ENCODE measurements around the gene TRPM2. TPM values are rescaled to one million over a fixed set of nuclear protein-coding genes. Genes with fewer than 3 reads are reported as not detected.
"Not testable (repeated sequence)": the region's sequence is repeated elsewhere in the genome, so short reads cannot be mapped to it uniquely, and the experiment has no call there.

TRPM2 gene
- total RNA-seq, 1 donor from 2014 or later = 0.40 TPM

DNA sequence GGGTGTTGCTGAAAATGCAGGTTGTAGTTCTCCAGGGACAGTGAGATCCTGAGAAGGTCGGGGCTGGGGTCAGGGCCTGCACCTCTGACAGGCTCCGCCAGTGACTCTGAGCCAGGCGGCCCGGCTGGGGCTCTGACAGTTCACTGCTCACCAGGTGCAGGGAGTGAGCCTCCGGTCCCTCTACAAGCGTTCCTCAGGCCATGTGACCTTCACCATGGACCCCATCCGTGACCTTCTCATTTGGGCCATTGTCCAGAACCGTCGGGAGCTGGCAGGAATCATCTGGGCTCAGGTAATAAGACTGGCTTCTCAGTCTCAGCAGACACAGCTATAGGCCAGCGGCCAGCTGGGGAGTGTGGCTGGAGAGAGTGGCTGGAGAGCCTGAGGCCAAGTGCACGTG, 41.8 kb downstream of the TRPM2 start:
- DNase-seq (ENCODE audit: low read depth in 2 of 2) = no peak

DNA sequence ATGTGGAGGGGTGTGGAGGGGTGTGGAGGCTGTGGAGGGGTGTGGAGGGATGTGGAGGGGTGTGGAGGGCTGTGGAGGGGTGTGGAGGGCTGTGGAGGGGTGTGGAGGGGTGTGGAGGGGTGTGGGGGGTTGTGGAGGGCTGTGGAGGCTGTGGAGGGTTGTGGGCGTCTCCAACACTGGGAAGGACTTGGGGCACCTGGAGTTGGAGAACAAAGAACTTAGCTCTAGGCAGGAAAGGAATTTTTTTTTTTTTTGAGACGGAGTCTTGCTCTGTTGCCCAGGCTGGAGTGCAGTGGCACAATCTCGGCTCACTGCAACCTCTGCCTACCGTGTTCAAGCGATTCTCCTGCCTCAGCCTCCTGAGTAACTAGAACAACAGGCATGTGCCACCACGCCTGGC, 43.4 kb downstream of the TRPM2 start:
- DNase-seq (ENCODE audit: low read depth in 2 of 2) = not testable (repeated sequence)

DNA sequence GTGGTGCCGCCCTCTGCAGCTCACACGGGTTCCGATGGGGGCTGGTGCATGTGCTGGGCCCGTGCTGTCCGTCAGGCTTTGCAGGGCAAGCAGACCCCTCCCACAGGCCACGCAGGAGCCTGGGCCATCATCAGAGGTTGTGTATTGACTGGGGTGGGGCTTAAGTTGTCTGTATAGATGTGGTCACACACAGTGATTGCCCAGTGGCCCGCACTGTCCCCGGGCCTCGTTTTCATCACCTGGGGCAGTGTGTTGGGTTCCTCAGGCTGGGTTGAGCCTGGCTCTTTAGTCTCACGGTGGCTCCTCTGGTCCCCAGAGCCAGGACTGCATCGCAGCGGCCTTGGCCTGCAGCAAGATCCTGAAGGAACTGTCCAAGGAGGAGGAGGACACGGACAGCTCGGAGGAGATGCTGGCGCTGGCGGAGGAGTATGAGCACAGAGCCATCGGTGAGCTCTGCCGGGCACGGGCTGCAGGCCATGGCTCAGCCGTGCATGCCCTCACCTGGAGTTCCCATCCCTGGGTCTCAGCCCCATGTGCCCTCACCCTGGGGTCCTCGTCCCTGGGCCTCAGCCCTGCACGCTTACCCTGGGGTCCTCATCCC, 44.1 kb downstream of the TRPM2 start:
- DNase-seq (ENCODE audit: low read depth in 2 of 2) = no peak

GRCh38 chr21:44398499-44398898, 45.1 kb downstream of the TRPM2 start:
- no peak for DNase-seq (ENCODE audit: low read depth in 2 of 2)

- DNase-seq (ENCODE audit: low read depth in 2 of 2) = no peak
Observed at GRCh38 chr21:44399151-44399954, 45.9 kb downstream of the TRPM2 start.

- no peak for DNase-seq (ENCODE audit: low read depth in 2 of 2)
Observed at GRCh38 chr21:44399955-44400790, 46.8 kb downstream of the TRPM2 start.

- no peak for DNase-seq (ENCODE audit: low read depth in 2 of 2)
Observed at GRCh38 chr21:44400791-44401385, 47.5 kb downstream of the TRPM2 start.

GRCh38 chr21:44401386-44402160, 48.2 kb downstream of the TRPM2 start:
- no peak for DNase-seq (ENCODE audit: low read depth in 2 of 2)

GRCh38 chr21:44402323-44403105, 49.1 kb downstream of the TRPM2 start:
- no peak for DNase-seq (ENCODE audit: low read depth in 2 of 2)

DNA sequence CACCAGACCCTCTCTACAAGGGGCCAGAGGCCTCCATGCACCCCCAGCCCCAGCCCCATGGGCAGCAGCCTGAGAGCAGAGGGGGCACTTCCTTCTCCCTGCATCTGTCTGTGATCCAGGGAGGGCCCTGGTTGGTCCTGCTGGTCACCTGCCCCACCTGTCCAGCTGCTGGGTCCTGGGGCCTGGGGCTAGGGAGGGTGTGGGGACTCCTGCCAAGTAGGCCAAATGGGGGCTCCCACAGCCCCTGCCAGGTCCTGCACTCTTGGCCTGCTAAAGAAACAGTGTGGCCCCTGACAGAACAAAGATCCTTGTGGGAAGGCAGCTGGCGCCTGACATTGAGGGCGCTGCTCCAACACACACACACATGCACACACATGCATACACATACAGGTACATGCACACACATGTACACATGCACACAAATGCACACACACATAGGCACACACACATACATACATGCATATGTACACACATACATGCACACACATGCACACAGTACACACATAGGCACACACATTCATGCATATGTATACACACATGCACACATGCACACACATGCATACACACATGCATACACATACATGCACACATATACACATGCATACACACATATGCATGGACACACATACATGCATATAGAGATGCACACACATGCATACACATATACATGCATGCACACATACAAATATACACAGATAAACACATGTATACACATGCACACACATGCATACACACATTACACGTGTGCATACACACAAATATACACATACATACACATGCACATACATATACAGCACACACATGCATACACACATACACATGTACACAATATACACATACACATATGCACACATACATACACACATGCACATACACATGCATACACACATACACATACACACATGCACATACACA, 49.9 kb downstream of the TRPM2 start:
- DNase-seq (ENCODE audit: low read depth in 2 of 2) = no peak

- DNase-seq (ENCODE audit: low read depth in 2 of 2) = not testable (repeated sequence)
Observed at GRCh38 chr21:44404482-44404881, 51.1 kb downstream of the TRPM2 start.

- DNase-seq (ENCODE audit: low read depth in 2 of 2) = no peak
Observed at GRCh38 chr21:44405091-44405947, 51.9 kb downstream of the TRPM2 start.

- no peak for DNase-seq (ENCODE audit: low read depth in 2 of 2)
Observed at GRCh38 chr21:44405948-44406872, 52.8 kb downstream of the TRPM2 start.

DNA sequence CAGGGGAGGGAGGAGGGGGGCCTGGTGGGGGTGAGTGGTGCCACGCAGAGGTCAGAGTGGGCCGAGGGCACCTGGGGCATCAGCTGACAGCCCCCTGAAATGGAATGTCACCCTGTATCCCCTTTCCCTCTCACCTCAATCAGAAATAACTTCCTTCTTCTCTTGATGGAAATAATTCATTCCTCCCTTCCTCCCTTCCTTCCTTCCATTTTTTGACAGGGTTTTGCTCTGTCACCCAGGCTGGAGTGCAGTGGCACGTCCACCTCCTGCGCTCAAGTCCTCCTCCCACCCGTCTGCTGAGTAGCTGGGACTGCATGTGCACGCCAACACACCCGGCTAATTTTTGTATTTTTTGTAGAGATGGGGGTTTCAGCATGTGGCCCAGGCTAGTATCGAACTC, 53.5 kb downstream of the TRPM2 start:
- DNase-seq (ENCODE audit: low read depth in 2 of 2) = no peak

DNA sequence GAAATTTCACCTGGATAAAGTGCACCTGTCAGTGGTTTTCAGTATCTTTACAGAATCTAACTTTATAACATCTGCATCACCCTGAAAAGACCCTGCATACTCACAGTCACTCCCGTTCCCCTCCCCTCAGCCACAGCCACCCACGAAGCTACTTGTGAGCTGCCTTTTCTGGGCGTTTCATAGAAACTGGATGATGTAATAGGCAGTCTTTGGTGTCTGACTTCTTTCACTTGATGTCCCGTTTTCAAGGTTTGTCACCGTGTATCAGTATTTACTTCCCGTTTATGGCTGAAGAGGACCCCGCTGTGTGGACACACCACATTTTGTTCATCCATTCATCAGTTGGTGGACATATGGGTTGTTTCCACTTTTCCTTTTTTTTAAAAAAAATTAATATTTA, 54.1 kb downstream of the TRPM2 start:
- DNase-seq (ENCODE audit: low read depth in 2 of 2) = no peak

DNA sequence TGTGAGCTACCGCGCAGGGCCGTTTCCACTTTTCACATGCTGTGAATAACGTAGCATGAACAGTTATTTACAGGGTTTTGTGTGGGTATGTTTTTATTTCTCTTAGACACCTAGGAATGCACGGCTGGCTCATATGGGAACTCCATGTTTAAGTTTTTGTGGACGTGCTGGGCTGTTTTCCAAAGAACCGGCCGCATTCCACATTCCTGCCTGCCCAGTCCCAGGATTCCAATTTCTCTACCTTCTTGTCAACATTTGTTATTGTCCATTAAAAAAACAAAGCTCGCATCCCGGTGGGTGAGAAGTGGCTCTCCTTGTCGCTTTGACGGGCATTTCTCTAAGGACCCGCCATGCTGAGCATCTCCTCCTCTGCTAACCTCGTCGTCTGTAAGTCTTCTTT, 54.8 kb downstream of the TRPM2 start:
- no peak for DNase-seq (ENCODE audit: low read depth in 2 of 2)

Measured in lung microvascular endothelial cell (primary cell).